HCT116 (cell line): Measurements from ENCODE around the gene TYMS. TPM values are rescaled to one million over a fixed set of nuclear protein-coding genes. Genes with fewer than 3 reads are reported as not detected.

Source experiments
- ATAC-seq: fragments of 200-7000 bp; cut with Tn5 transposase; 2 replicates; pipeline ENCODE4 v1.9.1; 2020; ENCODE audit warnings: mild to moderate bottlenecking, moderate library complexity
- BruUV-seq: library from RNA; stranded (reverse); fragments of 400-500 nt; replicated peaks from 2 replicates; lab custom pipeline; 2021; lab: Mats Ljungman, UMichigan
- CTCF ChIA-PET: fragments of 300-600 bp; sonication (Branson Sonifier 250); formaldehyde crosslinking; loops from one replicate; lab custom pipeline; 2021; ENCODE audit warnings: antibody characterized with exemption; lab: Charles Lee
- POLR2A ChIA-PET: fragments of 300-600, 350-600 bp; sonication (Branson Sonifier 250); formaldehyde crosslinking; loops from one replicate; lab custom pipeline; 2021; ENCODE audit warnings: antibody characterized with exemption; lab: Charles Lee
- RAD21 ChIA-PET, 2 experiments: fragments of 300-600 bp; sonication (Branson Sonifier 250); formaldehyde crosslinking; loops; one replicate each; lab custom pipeline; 2023; ENCODE audit warnings: low total read pairs in 2 of 2; ENCODE audit not compliant: uncharacterized antibody in 2 of 2, unreplicated experiment in 2 of 2, low non-redundant PET in 1 of 2; lab: Charles Lee
- DNase-seq: peaks from one replicate; pipeline ENCODE4 v3.0.0-alpha.2; 2010; ENCODE audit warnings: low read depth, low spot score
- H2AFZ ChIP-seq: fragments of 200-600 bp; shearing (Covaris generic), sonication (generic); 2 replicates; pipeline ENCODE4 v1.6.1; 2017; ENCODE audit warnings: low read depth, mixed run types, mixed read lengths, antibody characterized with exemption, low read length; ENCODE audit not compliant: poor library complexity, severe bottlenecking
- H3K27ac ChIP-seq: 2 replicates; pipeline ENCODE4 v1.5.1; 2012; ENCODE audit warnings: low read depth, low read length
- H3K27me3 ChIP-seq: fragments of 200-600 bp; sonication (generic); 2 replicates; pipeline ENCODE4 v1.6.1; 2016; ENCODE audit warnings: mixed run types, low read length, mixed read lengths; ENCODE audit not compliant: insufficient read depth
- H3K36me3 ChIP-seq, 2 experiments: fragments of 200-500 bp in 1 of 2; fragments of 200-600 bp in 1 of 2; sonication (Bioruptor generic) in 1 of 2; sonication (generic) in 1 of 2; 2 replicates each; pipeline versions ENCODE4 v1.5.1 to v1.6.1; 2014 to 2016; ENCODE audit warnings: low read length in 2 of 2, inconsistent platforms in 1 of 2, mixed read lengths in 1 of 2, mixed run types in 1 of 2; ENCODE audit not compliant: insufficient read depth in 2 of 2, control insufficient read depth in 1 of 2
- H3K4me1 ChIP-seq, 2 experiments: fragments of 200-600 bp in 1 of 2; sonication (generic) in 1 of 2; 2 replicates each; pipeline versions ENCODE4 v1.5.1 to v1.6.1; 2012 to 2017; ENCODE audit warnings: low read length in 2 of 2, inconsistent platforms in 1 of 2, mild to moderate bottlenecking in 1 of 2, mixed read lengths in 1 of 2, mixed run types in 1 of 2, moderate library complexity in 1 of 2; ENCODE audit not compliant: insufficient read depth in 2 of 2, control insufficient read depth in 1 of 2
- H3K4me2 ChIP-seq: fragments of 200-600 bp; sonication (generic); 2 replicates; pipeline ENCODE4 v1.6.1; 2017; ENCODE audit warnings: mixed run types, low read length, mixed read lengths
- H3K4me3 ChIP-seq, 2 experiments: fragments of 200-600 bp in 1 of 2; sonication (generic) in 1 of 2; replicated peaks in 1 of 2; 2 replicates each; pipeline ENCODE4 v1.5.1; 2011 to 2016; ENCODE audit warnings: low read length in 2 of 2, control low read depth in 1 of 2, low read depth in 1 of 2, mild to moderate bottlenecking in 1 of 2, mixed read lengths in 1 of 2, mixed run types in 1 of 2
- H3K79me2 ChIP-seq: fragments of 200-600 bp; sonication (generic); 2 replicates; pipeline ENCODE4 v1.6.1; 2017; ENCODE audit warnings: mild to moderate bottlenecking, mixed run types, low read length, moderate library complexity, mixed read lengths; ENCODE audit not compliant: insufficient read depth
- H3K9ac ChIP-seq: fragments of 200-600 bp; sonication (generic); 2 replicates; pipeline ENCODE4 v1.6.1; 2016; ENCODE audit warnings: low read length, mixed read lengths
- H3K9me2 ChIP-seq: fragments of 200-600 bp; sonication (generic), shearing (Covaris generic); 2 replicates; pipeline ENCODE4 v1.6.1; 2017; ENCODE audit warnings: mixed run types, mild to moderate bottlenecking, moderate library complexity; ENCODE audit not compliant: insufficient read depth
- H3K9me3 ChIP-seq, 2 experiments: fragments of 200-500 bp in 1 of 2; fragments of 200-600 bp in 1 of 2; sonication (Bioruptor generic) in 1 of 2; sonication (generic) in 1 of 2; 2 replicates each; pipeline ENCODE4 v1.6.1; 2014 to 2017; ENCODE audit warnings: low read length in 2 of 2, mixed read lengths in 2 of 2, inconsistent platforms in 1 of 2, low read depth in 1 of 2, mild to moderate bottlenecking in 1 of 2, mixed run types in 1 of 2, moderate library complexity in 1 of 2; ENCODE audit not compliant: control insufficient read depth in 1 of 2, insufficient read depth in 1 of 2
- H4K20me1 ChIP-seq: fragments of 200-600 bp; sonication (generic), shearing (Covaris generic); 2 replicates; pipeline ENCODE4 v1.6.1; 2017; ENCODE audit warnings: mixed run types, mild to moderate bottlenecking, moderate library complexity; ENCODE audit not compliant: insufficient read depth
- ELF1 ChIP-seq: IDR thresholded peaks from 2 replicates; pipeline ENCODE4 v1.6.1; 2012; ENCODE audit warnings: low read depth, borderline replicate concordance
- EZH2phosphoT487 ChIP-seq: fragments of 200-600 bp; IDR thresholded peaks from 2 replicates; pipeline ENCODE4 v1.6.1; 2018; ENCODE audit warnings: antibody characterized with exemption, borderline replicate concordance
- FOSL1 ChIP-seq: IDR thresholded peaks from 2 replicates; pipeline ENCODE4 v1.6.1; 2012; ENCODE audit warnings: low read depth
- JUND ChIP-seq: IDR thresholded peaks from 2 replicates; pipeline ENCODE4 v1.6.1; 2012
- POLR2A ChIP-seq: IDR thresholded peaks from 2 replicates; pipeline ENCODE4 v1.7.0; 2011; ENCODE audit warnings: borderline replicate concordance; ENCODE audit not compliant: insufficient read depth, insufficient read length; ENCODE audit errors: extremely low read depth
- RAD21 ChIP-seq: IDR thresholded peaks from 2 replicates; pipeline ENCODE4 v1.6.1; 2012; ENCODE audit warnings: low read depth, mild to moderate bottlenecking
- REST ChIP-seq: IDR thresholded peaks from 2 replicates; pipeline ENCODE4 v1.6.1; 2012; ENCODE audit warnings: low read depth
- SP1 ChIP-seq: IDR thresholded peaks from 2 replicates; pipeline ENCODE4 v1.6.1; 2012; ENCODE audit warnings: low read depth
- SRF ChIP-seq: IDR thresholded peaks from 2 replicates; pipeline ENCODE4 v1.6.1; 2012; ENCODE audit warnings: low read depth
- TCF7L2 ChIP-seq: IDR thresholded peaks from 2 replicates; pipeline ENCODE4 v1.7.0; 2011; ENCODE audit warnings: borderline replicate concordance, inconsistent platforms; ENCODE audit not compliant: insufficient read depth, insufficient read length; ENCODE audit errors: extremely low read depth
- YY1 ChIP-seq: IDR thresholded peaks from 2 replicates; pipeline ENCODE4 v1.6.1; 2011; ENCODE audit warnings: low read length, low read depth, moderate library complexity, mild to moderate bottlenecking; ENCODE audit not compliant: insufficient replicate concordance; ENCODE audit errors: extremely low read depth
- intact Hi-C: fragments of 100-400 bp; cut with micrococcal nuclease; formaldehyde crosslinking; loops from 2 replicates; pipeline ENCODE4 v1.10.0; 2022
- total RNA-seq: library from RNA; stranded (reverse); gene quantifications from one replicate; pipeline ENCODE4 v1.2.1, GENCODE V29; 2021; ENCODE audit not compliant: unreplicated experiment
- TF ChIP-seq, protein P1 (sequence below): IDR thresholded peaks from 2 replicates; pipeline ENCODE4 v1.6.1; 2011; ENCODE audit warnings: mild to moderate bottlenecking, low read length, moderate library complexity; ENCODE audit not compliant: insufficient replicate concordance; ENCODE audit errors: extremely low read depth
- TF ChIP-seq, protein P2 (sequence below): IDR thresholded peaks from 2 replicates; pipeline ENCODE4 v1.6.1; 2012

The TYMS gene
- total RNA-seq, 1 experiment from 2014 or later, result 245 TPM

DNA sequence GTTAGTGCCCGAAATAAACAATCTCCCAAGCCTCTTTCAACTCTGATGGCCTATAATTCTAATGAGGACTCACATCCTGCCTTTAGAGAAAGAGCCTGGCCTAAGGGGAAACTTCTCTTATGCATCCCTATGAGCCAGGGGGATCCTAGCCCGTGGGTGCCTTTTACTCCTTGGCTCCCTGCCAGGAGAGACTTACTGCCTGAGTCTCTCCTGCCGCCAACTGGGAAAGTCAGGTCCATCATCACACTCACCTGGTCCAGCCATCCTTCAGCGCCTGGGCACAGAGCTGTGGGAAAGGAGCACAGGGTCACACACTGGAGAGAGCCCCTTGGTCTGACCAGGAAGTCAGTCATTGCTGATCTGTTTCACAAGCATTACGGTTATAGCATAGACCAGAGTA, 30.9 kb downstream of the TYMS start:
- Histone ChIP-seq H3K4me1 (no peaks in the 10 kb centered on the region), H3K4me2 (no peak overlapping the region), H3K79me2 (no peaks in the 10 kb centered on the region), H2AFZ (no peak overlapping the region), H3K9me3 (no peaks in the 10 kb centered on the region), H3K27ac (no peak overlapping the region), H3K36me3 (peaks cover 4 to 20% of the 10 kb centered on the region in 2 experiments; a peak in 3 of 4 replicates), H4K20me1 (no peaks in the 10 kb centered on the region), H3K9me2 (no peaks in the 10 kb centered on the region), H3K27me3 (no peaks in the 10 kb centered on the region), H3K9ac (no peak overlapping the region), H3K4me3 (no peak overlapping the region)
- intact Hi-C loops, result no loop called here
- POLR2A ChIA-PET, result no interaction called here
- ATAC-seq (no peak), DNase-seq (no peak)
- BruUV-seq, result no TSS peak
- no peak for TF ChIP-seq RAD21
- RAD21 ChIA-PET, result no interaction called here
- CTCF ChIA-PET, result no interaction called here

DNA sequence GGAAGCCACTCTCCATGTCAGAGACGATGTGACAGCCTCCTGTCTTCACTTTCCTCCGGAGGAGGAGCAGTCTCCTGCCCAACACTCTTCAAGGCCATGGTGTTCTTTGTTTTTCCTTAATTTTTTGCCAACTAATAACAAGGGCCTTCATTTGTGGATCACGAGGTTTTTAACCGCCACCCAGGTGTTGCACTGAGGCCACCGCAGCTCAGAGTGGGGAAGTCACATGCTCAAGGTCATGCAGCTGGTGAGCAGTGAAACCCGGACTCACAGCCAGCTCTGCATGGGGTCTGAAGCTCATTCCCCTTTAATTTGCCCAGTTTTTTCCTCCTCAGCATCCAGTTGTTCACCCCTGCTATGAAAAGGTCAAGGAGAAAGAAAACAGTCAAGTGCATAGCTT, 35.4 kb downstream of the TYMS start:
- Histone ChIP-seq H4K20me1 (no peaks in the 10 kb centered on the region), H3K4me1 (peaks cover 0 to under 1% of the 10 kb centered on the region in 2 experiments; a peak in 1 of 4 replicates), H3K9ac (no peak overlapping the region), H3K36me3 (peaks cover 7 to 35% of the 10 kb centered on the region in 2 experiments; a peak in 2 of 4 replicates), H2AFZ (no peak overlapping the region), H3K27me3 (no peaks in the 10 kb centered on the region), H3K4me2 (no peak overlapping the region), H3K9me2 (no peaks in the 10 kb centered on the region), H3K4me3 (no peak overlapping the region), H3K79me2 (peaks cover 15% of the 10 kb centered on the region), H3K27ac (no peak overlapping the region), H3K9me3 (no peaks in the 10 kb centered on the region)
- intact Hi-C loops, result no loop called here
- BruUV-seq, result TSS peak; percentile 29
- DNase-seq (no peak), ATAC-seq (no peak)
- CTCF ChIA-PET, result no interaction called here
- POLR2A ChIA-PET, result interaction anchor here (0.5 kb wide), 1 partner anchor 353 kb away, joined by 3 read pairs; no protein-coding TSS in a partner anchor
- TF ChIP-seq JUND, result no peak
- no peak for TF ChIP-seq SRF
- no peak for TF ChIP-seq SP1
- TF ChIP-seq YY1, result no peak
- no peak for TF ChIP-seq EZH2phosphoT487
- TF ChIP-seq POLR2A, result no peak
- TF ChIP-seq REST, result no peak
- no peak for TF ChIP-seq FOSL1
- TF ChIP-seq TCF7L2, result no peak
- no peak for TF ChIP-seq ELF1
- TF ChIP-seq, protein P1, sequence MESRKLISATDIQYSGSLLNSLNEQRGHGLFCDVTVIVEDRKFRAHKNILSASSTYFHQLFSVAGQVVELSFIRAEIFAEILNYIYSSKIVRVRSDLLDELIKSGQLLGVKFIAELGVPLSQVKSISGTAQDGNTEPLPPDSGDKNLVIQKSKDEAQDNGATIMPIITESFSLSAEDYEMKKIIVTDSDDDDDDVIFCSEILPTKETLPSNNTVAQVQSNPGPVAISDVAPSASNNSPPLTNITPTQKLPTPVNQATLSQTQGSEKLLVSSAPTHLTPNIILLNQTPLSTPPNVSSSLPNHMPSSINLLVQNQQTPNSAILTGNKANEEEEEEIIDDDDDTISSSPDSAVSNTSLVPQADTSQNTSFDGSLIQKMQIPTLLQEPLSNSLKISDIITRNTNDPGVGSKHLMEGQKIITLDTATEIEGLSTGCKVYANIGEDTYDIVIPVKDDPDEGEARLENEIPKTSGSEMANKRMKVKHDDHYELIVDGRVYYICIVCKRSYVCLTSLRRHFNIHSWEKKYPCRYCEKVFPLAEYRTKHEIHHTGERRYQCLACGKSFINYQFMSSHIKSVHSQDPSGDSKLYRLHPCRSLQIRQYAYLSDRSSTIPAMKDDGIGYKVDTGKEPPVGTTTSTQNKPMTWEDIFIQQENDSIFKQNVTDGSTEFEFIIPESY, result no peak
- TF ChIP-seq, protein P2, sequence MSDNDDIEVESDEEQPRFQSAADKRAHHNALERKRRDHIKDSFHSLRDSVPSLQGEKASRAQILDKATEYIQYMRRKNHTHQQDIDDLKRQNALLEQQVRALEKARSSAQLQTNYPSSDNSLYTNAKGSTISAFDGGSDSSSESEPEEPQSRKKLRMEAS, result no peak
- RAD21 ChIA-PET, result no interaction called here
